GM19043 (cell line): Measurements from ENCODE around the gene GPI.

ENCODE experiments used
- ATAC-seq: cut with Tn5 transposase; IDR thresholded peaks from one replicate; pipeline ENCODE4 v1.9.1; 2021; ENCODE audit warnings: low read depth; ENCODE audit not compliant: unreplicated experiment

The GPI gene

GRCh38 chr19:34337739-34338138 lies 27.3 kb upstream of the GPI start:
- ATAC-seq = no peak

GRCh38 chr19:34341935-34342680 lies 22.9 kb upstream of the GPI start:
- no peak for ATAC-seq

- ATAC-seq = no peak
These were observed 21.2 kb upstream of the GPI start for GRCh38 chr19:34343751-34344150.

GRCh38 chr19:34345947-34346351 lies 19.0 kb upstream of the GPI start:
- ATAC-seq = no peak

- ATAC-seq = no peak
These were observed 17.3 kb upstream of the GPI start for GRCh38 chr19:34347561-34348165.

GRCh38 chr19:34348899-34349487 lies 16.0 kb upstream of the GPI start:
- ATAC-seq = no peak

- no peak for ATAC-seq
These were observed 14.8 kb upstream of the GPI start for GRCh38 chr19:34350161-34350561.

- peak; percentile 59 for ATAC-seq
These were observed 13.6 kb upstream of the GPI start for GRCh38 chr19:34351382-34351826.

- ATAC-seq = no peak
These were observed 11.4 kb upstream of the GPI start for GRCh38 chr19:34353546-34353945.

GRCh38 chr19:34355201-34355600 lies 9.8 kb upstream of the GPI start:
- no peak for ATAC-seq

- ATAC-seq = no peak
These were observed 8.1 kb upstream of the GPI start for GRCh38 chr19:34356875-34357274.

GRCh38 chr19:34357431-34357830 lies 7.6 kb upstream of the GPI start:
- ATAC-seq = no peak

- peak; percentile 82 for ATAC-seq
These were observed 5.6 kb upstream of the GPI start for GRCh38 chr19:34359140-34359953.

GRCh38 chr19:34359954-34360315 lies 5.1 kb upstream of the GPI start:
- ATAC-seq = no peak

GRCh38 chr19:34360354-34360909 lies 4.6 kb upstream of the GPI start:
- ATAC-seq = no peak

GRCh38 chr19:34362679-34363069 lies 2.3 kb upstream of the GPI start:
- no peak for ATAC-seq

GRCh38 chr19:34363094-34363493 lies 1.9 kb upstream of the GPI start:
- ATAC-seq = no peak

GRCh38 chr19:34363930-34364329 lies 1.1 kb upstream of the GPI start:
- no peak for ATAC-seq

- no peak for ATAC-seq
These were observed 550 bp upstream of the GPI start for GRCh38 chr19:34364462-34364829.

GRCh38 chr19:34365463-34366401 lies 736 bp downstream of the GPI start:
- no peak for ATAC-seq
